ENCODE results near the gene GRM7.

The GRM7 gene

DNA sequence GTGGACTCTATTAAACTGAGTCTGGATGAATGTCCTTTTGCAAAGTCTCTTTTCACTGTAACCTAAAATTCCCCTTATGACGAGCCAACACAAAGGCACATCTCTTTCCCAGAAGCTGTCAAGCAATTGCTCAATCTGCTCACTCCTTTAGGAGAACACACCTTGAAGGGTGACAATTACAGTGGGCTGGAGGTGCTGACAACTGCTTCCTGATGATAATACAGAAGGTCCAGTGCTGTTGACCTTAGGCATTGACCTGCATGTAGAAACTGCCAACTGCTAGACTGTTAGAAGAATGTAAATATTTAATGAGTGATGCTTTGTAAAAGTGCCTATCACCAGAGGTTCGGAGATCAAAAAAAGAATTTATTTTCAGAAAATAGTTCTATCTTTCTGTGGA lies 757.7 kb downstream of the GRM7 start:
- no peak for DNase-seq (ENCODE audit: low read depth)
- H3K4me3 ChIP-seq (ENCODE audit: low read depth, low read length): no peak overlapping the region
- TF ChIP-seq, protein P1, sequence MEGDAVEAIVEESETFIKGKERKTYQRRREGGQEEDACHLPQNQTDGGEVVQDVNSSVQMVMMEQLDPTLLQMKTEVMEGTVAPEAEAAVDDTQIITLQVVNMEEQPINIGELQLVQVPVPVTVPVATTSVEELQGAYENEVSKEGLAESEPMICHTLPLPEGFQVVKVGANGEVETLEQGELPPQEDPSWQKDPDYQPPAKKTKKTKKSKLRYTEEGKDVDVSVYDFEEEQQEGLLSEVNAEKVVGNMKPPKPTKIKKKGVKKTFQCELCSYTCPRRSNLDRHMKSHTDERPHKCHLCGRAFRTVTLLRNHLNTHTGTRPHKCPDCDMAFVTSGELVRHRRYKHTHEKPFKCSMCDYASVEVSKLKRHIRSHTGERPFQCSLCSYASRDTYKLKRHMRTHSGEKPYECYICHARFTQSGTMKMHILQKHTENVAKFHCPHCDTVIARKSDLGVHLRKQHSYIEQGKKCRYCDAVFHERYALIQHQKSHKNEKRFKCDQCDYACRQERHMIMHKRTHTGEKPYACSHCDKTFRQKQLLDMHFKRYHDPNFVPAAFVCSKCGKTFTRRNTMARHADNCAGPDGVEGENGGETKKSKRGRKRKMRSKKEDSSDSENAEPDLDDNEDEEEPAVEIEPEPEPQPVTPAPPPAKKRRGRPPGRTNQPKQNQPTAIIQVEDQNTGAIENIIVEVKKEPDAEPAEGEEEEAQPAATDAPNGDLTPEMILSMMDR (conservative IDR thresholded peaks at IDR 0.05; ENCODE audit: low read depth, low read length): no peak

DNA sequence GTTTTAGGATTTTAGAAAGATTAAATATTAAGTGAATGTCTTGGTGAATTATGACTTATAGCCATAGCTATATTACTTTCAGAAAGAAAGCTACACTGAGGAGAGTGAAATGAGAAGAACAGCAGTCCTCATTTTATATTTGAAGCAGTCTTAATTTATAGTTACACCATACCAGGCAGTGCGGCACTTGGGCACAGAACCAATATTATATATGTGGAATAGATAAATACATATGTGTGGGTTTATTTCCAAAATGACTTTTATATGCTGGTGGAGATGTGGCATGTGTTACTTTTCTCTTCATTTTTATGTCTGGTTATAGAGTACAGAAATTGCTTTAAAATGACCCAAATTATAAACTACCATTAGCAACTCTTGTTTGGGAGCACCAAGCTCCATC lies 759.5 kb downstream of the GRM7 start:
- TF ChIP-seq, protein P1 (conservative IDR thresholded peaks at IDR 0.05; ENCODE audit: low read depth, low read length): no peak
- no peak overlapping the region for H3K4me3 ChIP-seq (ENCODE audit: low read depth, low read length)
- DNase-seq (ENCODE audit: low read depth): no peak

DNA sequence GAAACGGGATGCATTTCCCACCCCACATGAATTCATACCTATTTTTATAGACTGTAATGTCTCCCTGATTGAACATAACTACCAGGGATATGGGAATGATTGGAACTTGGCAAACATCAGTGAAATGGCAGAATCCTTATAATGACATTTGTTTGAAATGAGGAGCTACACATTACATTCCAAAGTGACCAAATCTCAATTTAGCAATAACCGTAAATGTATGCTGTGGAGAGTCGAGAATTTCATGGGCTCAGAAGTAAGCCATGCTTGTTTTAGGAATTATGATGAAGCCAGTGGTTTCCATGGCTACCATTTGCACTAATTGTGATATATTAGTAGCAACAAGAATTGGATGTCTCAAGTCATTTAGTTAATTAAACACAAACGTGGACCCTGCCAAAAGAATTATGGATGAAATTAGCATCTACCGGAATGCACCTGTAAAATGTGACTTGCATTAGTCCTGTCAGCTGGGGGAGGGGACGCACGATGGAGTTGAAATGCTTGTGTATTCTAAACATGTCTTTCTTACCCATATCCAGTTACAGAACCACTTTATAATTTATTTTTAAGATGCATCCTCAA lies 760.2 kb downstream of the GRM7 start:
- H3K4me3 ChIP-seq (ENCODE audit: low read depth, low read length): no peak overlapping the region
- no peak for DNase-seq (ENCODE audit: low read depth)
- TF ChIP-seq, protein P1 (conservative IDR thresholded peaks at IDR 0.05; ENCODE audit: low read depth, low read length): no peak

DNA sequence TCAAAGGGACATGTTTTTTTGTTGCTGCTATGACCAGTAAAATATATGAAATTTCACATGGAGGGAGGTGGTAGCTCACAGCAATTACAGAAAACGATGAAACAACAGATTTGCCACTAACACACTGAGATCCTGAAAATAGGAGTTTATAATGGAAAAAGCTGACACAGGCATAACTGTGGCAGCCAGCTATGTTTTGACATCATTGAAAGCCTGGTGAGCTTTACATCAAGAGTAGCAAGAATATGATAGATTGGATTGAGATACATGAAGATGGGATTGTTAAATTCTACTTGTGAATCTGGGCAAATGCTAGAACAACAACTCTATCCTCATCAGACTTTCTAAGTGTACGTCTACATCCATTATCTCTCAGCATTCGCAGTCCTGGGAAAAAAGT lies 760.7 kb downstream of the GRM7 start:
- H3K4me3 ChIP-seq (ENCODE audit: low read depth, low read length): no peak overlapping the region
- TF ChIP-seq, protein P1 (conservative IDR thresholded peaks at IDR 0.05; ENCODE audit: low read depth, low read length): no peak
- DNase-seq (ENCODE audit: low read depth): no peak

DNA sequence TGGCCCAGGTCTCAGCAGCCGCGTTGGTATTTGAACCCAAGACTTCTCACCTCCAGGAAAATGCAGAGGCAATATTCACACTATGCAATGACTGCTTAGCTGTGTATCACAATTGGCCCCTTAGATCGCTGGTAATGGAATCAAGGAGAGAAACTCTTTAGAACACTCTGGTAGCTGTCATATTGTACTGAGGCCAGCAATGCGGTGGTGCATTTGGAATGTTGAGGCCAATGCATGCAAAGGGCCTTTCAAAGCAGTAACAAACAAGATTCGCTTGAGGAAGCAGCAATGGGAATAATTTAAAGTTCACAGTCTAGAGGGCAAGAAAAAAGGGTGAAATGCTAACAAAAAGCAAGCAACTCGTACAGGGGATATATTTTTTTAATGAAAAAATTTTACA lies 764.1 kb downstream of the GRM7 start:
- TF ChIP-seq, protein P1 (conservative IDR thresholded peaks at IDR 0.05; ENCODE audit: low read depth, low read length): no peak
- H3K4me3 ChIP-seq (ENCODE audit: low read depth, low read length): no peak overlapping the region
- DNase-seq (ENCODE audit: low read depth): no peak

DNA sequence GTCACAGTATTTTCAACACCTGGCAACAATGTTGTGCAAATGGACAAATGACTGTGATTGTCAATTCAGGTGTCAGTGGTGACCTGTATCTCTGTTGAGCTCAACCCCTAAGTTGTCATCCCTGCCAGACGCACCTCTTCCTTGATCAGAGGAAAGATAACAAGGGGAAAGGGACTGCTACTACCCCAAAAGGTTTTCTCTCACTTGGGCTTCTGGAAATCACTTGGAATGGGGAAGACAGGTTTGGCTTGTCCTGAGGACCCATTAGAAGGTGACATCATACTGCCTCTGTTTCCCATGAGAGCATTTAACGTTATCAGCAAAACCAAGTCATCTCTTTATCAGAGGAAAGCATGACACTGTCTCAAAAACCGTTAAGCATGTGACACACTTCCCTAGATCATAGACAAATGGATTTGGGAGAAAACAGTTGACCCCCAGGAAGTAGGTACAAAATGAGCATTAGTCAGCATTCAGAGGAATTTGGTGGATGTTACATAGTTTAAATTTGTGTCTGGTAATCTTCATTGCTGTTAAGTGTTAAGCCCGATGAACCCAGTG lies 769.5 kb downstream of the GRM7 start:
- H3K4me3 ChIP-seq (ENCODE audit: low read depth, low read length): no peak overlapping the region
- DNase-seq (ENCODE audit: low read depth): peak; percentile 10
- TF ChIP-seq, protein P1 (conservative IDR thresholded peaks at IDR 0.05; ENCODE audit: low read depth, low read length): no peak

DNA sequence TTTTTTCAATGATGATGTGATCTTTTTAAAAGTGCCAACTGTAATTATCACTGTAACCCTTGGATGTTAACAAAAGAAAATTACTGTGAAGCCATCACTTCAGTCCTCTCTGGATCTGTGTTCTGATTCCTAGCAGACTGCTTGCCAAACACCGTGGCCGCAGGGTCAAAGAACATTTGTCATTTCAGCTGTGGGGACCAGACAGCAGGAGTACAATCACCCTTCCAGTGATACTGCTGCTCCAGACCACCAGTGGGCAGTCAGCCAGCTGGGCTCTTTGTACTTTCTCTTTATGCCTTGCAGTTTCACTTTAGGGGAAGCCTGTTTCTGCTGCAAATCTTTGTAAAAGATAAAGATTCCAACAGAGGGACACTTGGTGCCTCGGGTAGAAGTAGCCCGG lies 770.0 kb downstream of the GRM7 start:
- peak; percentile 55 for DNase-seq (ENCODE audit: low read depth)
- H3K4me3 ChIP-seq (ENCODE audit: low read depth, low read length): peak overlapping the region; percentile 24
- TF ChIP-seq, protein P1 (conservative IDR thresholded peaks at IDR 0.05; ENCODE audit: low read depth, low read length): peak; percentile 34

Data from choroid plexus epithelial cell (primary cell).